ENCODE measurements around the gene MARK3. TPM values are rescaled to one million over a fixed set of nuclear protein-coding genes. Genes with fewer than 3 reads are reported as not detected.
A peak's percentile ranks its signal among the peaks of the same experiment; 100 is the strongest.

MARK3 gene
- total and polyA plus RNA-seq, 2 of the 13 experiments (the other 11 are each of a cell fraction or from before 2014, with no cell fraction given), result 47.7 to 56.6 TPM

- FAIRE-seq (no peak), ATAC-seq (peak; percentile 46), DNase-seq (ENCODE audit: low spot score) (no peak)
- H3K4me1 ChIP-seq (ENCODE audit: insufficient read depth, low read length), result peaks cover 28% of the 10 kb centered on the region
- BruUV-seq (replicated peaks), result no TSS peak
- H3K9ac ChIP-seq (ENCODE audit: insufficient read depth, low read depth, low read length), result peak overlapping the region; percentile 34
- ChIA-PET CTCF (ENCODE audit: low intra/inter-chr PET ratio, low total read pairs) (no interaction called here), POLR2A (interaction anchor here (1.0 to 1.2 kb wide), 2 partner anchors 51 to 144 kb away, joined by 4 read pairs; partner anchors contain the start of genes EIF5 and TRMT61A)
- H3K4me2 ChIP-seq (ENCODE audit: low read depth, low read length), result peak overlapping the region; percentile 95
- peak overlapping the region; percentile 92 to 98 (median 93) for H3K4me3 ChIP-seq (replicated peaks in 1 of 3; ENCODE audit: insufficient read depth in 1 of 3, low read depth in 2 of 3, low read length in 3 of 3)
- peaks cover 0 to 4% of the 10 kb centered on the region in 2 experiments; a peak in 1 of 5 replicates for H3K36me3 ChIP-seq (replicated peaks in 1 of 2; ENCODE audit: control insufficient read depth in 1 of 2, insufficient read depth in 2 of 2, low read length in 2 of 2)
- 2% methylated on average over 16 of the region's 31 CpGs for WGBS (ENCODE audit: low lambda C conversion rate)
- peaks cover 23% of the 10 kb centered on the region for H4K20me1 ChIP-seq (ENCODE audit: insufficient read depth, low read length)
- no peaks in the 10 kb centered on the region for H3K9me3 ChIP-seq (ENCODE audit: low read length)
- intact Hi-C loops (cut with micrococcal nuclease; ENCODE audit: unreplicated experiment) (loop anchor here (5.0 kb wide), 1 partner anchor 37 kb away; no protein-coding TSS in a partner anchor), in situ Hi-C loops (cut with HindIII; ENCODE audit: extremely low pct_ligation_motif_present, low pct_unique_long_range_greater_than_20kb) (no loop called here)
- H3K79me2 ChIP-seq (ENCODE audit: insufficient read depth, low read length), result peaks cover 36% of the 10 kb centered on the region
- peak overlapping the region; percentile 46 for H2AFZ ChIP-seq (ENCODE audit: low read length)
- peaks cover 1 to 4% of the 10 kb centered on the region in 2 experiments; a peak in 2 of 5 replicates for H3K27me3 ChIP-seq (ENCODE audit: control insufficient read depth in 1 of 2, insufficient read depth in 2 of 2, low read length in 2 of 2)
- H3K27ac ChIP-seq (ENCODE audit: extremely low read length, insufficient read depth, low read length), result no peak overlapping the region
- 0 out of 2 replicates have a peak, but pooled peaks have one; percentile 26 for TF ChIP-seq PRMT3 (CRISPR knock-in tag; IDR thresholded peaks at IDR 0.05; ENCODE audit: borderline replicate concordance, low read depth)
- TF ChIP-seq, protein P1, sequence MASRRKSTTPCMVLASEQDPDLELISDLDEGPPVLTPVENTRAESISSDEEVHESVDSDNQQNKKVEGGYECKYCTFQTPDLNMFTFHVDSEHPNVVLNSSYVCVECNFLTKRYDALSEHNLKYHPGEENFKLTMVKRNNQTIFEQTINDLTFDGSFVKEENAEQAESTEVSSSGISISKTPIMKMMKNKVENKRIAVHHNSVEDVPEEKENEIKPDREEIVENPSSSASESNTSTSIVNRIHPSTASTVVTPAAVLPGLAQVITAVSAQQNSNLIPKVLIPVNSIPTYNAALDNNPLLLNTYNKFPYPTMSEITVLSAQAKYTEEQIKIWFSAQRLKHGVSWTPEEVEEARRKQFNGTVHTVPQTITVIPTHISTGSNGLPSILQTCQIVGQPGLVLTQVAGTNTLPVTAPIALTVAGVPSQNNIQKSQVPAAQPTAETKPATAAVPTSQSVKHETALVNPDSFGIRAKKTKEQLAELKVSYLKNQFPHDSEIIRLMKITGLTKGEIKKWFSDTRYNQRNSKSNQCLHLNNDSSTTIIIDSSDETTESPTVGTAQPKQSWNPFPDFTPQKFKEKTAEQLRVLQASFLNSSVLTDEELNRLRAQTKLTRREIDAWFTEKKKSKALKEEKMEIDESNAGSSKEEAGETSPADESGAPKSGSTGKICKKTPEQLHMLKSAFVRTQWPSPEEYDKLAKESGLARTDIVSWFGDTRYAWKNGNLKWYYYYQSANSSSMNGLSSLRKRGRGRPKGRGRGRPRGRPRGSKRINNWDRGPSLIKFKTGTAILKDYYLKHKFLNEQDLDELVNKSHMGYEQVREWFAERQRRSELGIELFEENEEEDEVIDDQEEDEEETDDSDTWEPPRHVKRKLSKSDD (CRISPR knock-in tag; IDR thresholded peaks at IDR 0.05; ENCODE audit: low read depth), result no peak
- peak; percentile 41; the same call in 1 of the 2 replicates for TF ChIP-seq MTF2 (CRISPR knock-in tag; IDR thresholded peaks at IDR 0.05; ENCODE audit: borderline replicate concordance)
- peak; percentile 10; the same call in 1 of the 2 replicates for TF ChIP-seq TMF1 (CRISPR knock-in tag; IDR thresholded peaks at IDR 0.05; ENCODE audit: low read depth)
- TF ChIP-seq, protein P2, sequence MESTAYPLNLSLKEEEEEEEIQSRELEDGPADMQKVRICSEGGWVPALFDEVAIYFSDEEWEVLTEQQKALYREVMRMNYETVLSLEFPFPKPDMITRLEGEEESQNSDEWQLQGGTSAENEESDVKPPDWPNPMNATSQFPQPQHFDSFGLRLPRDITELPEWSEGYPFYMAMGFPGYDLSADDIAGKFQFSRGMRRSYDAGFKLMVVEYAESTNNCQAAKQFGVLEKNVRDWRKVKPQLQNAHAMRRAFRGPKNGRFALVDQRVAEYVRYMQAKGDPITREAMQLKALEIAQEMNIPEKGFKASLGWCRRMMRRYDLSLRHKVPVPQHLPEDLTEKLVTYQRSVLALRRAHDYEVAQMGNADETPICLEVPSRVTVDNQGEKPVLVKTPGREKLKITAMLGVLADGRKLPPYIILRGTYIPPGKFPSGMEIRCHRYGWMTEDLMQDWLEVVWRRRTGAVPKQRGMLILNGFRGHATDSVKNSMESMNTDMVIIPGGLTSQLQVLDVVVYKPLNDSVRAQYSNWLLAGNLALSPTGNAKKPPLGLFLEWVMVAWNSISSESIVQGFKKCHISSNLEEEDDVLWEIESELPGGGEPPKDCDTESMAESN (CRISPR knock-in tag; conservative IDR thresholded peaks at IDR 0.05), result 0 out of 2 replicates have a peak, but pooled peaks have one; percentile 2
- TF ChIP-seq ZNF737 (CRISPR knock-in tag; IDR thresholded peaks at IDR 0.05; ENCODE audit: borderline replicate concordance), result no peak
- no peak for TF ChIP-seq ZNF615 (CRISPR knock-in tag; IDR thresholded peaks at IDR 0.05; ENCODE audit: borderline replicate concordance)
Observed at GRCh38 chr14:103384450-103385151, 614 bp upstream of the MARK3 start.
